ENCODE measurements around the gene VPS33B. TPM values are rescaled to one million over a fixed set of nuclear protein-coding genes. Genes with fewer than 3 reads are reported as not detected.

VPS33B gene
- total RNA-seq, 4 donors from 2014 or later: 6.7 to 18.7 (median 10.8) TPM

DNA sequence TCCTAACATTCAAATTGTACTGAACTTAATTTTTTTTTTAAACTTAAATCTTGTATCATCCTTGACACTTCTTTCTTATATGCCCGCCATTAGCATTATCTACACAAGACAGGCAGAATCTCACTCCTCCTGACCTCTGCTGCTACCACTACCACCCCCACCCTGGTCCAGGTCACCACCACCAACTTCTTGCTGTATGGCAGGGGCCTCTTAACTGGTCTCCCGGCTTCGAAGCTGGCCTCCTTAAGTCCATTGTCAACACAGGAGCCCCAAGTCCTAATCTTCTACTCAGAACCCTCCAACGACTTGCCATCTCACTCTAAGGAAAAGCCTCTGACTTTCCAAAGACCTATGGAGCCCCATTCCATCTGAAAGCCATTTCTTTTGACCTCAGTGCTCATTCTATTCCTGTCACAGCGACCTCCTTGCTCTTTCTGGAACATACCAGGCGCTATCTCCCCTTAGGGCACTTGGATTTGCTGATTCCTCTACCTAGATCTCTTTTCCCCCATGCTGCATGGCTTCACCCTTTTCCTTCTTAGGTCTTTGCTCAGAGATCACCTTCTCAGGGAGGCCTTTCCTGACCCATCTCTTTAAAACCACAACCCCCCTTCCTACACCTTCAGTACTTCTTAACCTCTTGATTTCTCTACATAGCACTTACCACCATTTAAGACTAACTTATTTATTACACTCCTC lies 30.7 kb downstream of the VPS33B start:
- Histone ChIP-seq H3K4me3 (no peak overlapping the region), H3K36me3 (no peaks in the 10 kb centered on the region), H3K27ac (no peak overlapping the region), H3K27me3 (no peaks in the 10 kb centered on the region), H3K4me1 (peaks cover 4 to 27% (median 12%) of the 10 kb centered on the region in 4 donors), H3K9me3 (no peaks in the 10 kb centered on the region)
- 87 to 94% methylated on average over 6 of the region's 6 CpGs for WGBS, 2 donors (ENCODE audit: low coverage in 1 of 2)
- intact Hi-C loops (cut with DNase I; ENCODE audit: low total_unique reads): no loop called here
- TF ChIP-seq POLR2AphosphoS5 (IDR thresholded peaks at IDR 0.05) (no peak), POLR2A (IDR thresholded peaks at IDR 0.05) (no peak), EP300 (IDR thresholded peaks at IDR 0.05; ENCODE audit: low read depth) (no peak)
- TF ChIP-seq, protein P1, sequence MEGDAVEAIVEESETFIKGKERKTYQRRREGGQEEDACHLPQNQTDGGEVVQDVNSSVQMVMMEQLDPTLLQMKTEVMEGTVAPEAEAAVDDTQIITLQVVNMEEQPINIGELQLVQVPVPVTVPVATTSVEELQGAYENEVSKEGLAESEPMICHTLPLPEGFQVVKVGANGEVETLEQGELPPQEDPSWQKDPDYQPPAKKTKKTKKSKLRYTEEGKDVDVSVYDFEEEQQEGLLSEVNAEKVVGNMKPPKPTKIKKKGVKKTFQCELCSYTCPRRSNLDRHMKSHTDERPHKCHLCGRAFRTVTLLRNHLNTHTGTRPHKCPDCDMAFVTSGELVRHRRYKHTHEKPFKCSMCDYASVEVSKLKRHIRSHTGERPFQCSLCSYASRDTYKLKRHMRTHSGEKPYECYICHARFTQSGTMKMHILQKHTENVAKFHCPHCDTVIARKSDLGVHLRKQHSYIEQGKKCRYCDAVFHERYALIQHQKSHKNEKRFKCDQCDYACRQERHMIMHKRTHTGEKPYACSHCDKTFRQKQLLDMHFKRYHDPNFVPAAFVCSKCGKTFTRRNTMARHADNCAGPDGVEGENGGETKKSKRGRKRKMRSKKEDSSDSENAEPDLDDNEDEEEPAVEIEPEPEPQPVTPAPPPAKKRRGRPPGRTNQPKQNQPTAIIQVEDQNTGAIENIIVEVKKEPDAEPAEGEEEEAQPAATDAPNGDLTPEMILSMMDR (IDR thresholded peaks at IDR 0.05): no peak
- DNase-seq: no peak
- in situ Hi-C loops (cut with MboI; ENCODE audit: low pct_ligation_motif_present in 1 of 4, low pct_unique_long_range_greater_than_20kb in 1 of 4, low sequenced_read_pairs in 3 of 4): no loop called here

- Histone ChIP-seq H3K9me3 (no peaks in the 10 kb centered on the region), H3K27me3 (no peaks in the 10 kb centered on the region), H3K4me3 (no peak overlapping the region), H3K36me3 (no peaks in the 10 kb centered on the region), H3K27ac (no peak overlapping the region), H3K4me1 (peaks cover 4 to 25% (median 11%) of the 10 kb centered on the region in 4 donors)
- 99 to 100% methylated on average over 4 of the region's 4 CpGs for WGBS, 2 donors (ENCODE audit: low coverage in 1 of 2)
- intact Hi-C loops (cut with DNase I; ENCODE audit: low total_unique reads) (no loop called here), in situ Hi-C loops (cut with MboI; ENCODE audit: low pct_ligation_motif_present in 1 of 4, low pct_unique_long_range_greater_than_20kb in 1 of 4, low sequenced_read_pairs in 3 of 4) (no loop called here)
- DNase-seq: no peak
- no peak for TF ChIP-seq POLR2AphosphoS5 (IDR thresholded peaks at IDR 0.05)
- TF ChIP-seq, protein P1 (IDR thresholded peaks at IDR 0.05): no peak
- no peak for TF ChIP-seq EP300 (IDR thresholded peaks at IDR 0.05; ENCODE audit: low read depth)
These were observed 31.9 kb downstream of the VPS33B start for GRCh38 chr15:90990446-90990845.

DNA sequence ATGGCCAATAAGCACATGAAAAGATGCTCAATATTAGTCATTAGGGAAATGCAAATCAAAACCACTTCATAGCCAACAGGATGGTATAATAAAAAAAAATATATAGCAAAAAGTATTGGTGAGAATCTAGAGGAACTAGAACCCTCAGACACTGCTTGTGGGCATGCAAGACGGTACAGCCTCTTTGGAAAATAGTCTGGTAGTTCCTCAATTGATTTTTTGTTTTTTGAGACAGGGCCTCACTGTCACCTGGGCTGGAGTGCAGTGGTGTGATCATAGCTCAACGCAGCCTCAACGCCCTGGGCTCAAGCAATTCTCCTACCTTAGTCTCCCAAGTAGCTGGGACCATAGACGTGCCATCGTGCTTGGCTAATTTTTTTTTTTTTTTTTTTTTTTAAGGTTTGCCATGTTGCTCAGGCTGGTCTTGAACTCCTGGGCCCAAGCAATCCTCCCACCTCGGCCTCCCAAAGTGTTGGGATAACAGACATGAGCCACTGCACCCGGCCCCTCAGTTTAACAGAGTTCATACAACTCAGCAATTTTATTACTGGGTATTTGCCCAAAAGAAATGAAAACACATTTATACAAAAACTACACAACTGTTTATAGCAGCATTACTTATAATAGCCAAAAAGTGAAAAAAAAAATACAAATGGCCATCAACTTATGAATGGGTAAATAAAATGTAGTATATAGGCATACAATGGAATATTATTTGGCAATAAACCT lies 33.2 kb downstream of the VPS33B start:
- no peak for DNase-seq
- Histone ChIP-seq H3K27me3 (no peaks in the 10 kb centered on the region), H3K4me1 (peaks cover 4 to 19% (median 5%) of the 10 kb centered on the region in 4 donors), H3K9me3 (no peaks in the 10 kb centered on the region), H3K27ac (no peak overlapping the region), H3K4me3 (no peak overlapping the region), H3K36me3 (no peaks in the 10 kb centered on the region)
- intact Hi-C loops (cut with DNase I; ENCODE audit: low total_unique reads): no loop called here
- TF ChIP-seq POLR2AphosphoS5 (IDR thresholded peaks at IDR 0.05): no peak
- no peak for TF ChIP-seq POLR2A (IDR thresholded peaks at IDR 0.05)
- TF ChIP-seq EP300 (IDR thresholded peaks at IDR 0.05; ENCODE audit: low read depth): no peak
- TF ChIP-seq, protein P1 (IDR thresholded peaks at IDR 0.05): no peak
- in situ Hi-C loops (cut with MboI; ENCODE audit: low pct_ligation_motif_present in 1 of 4, low pct_unique_long_range_greater_than_20kb in 1 of 4, low sequenced_read_pairs in 3 of 4): no loop called here
- WGBS, 2 donors (ENCODE audit: low coverage in 1 of 2): 78 to 81% methylated on average over 7 of the region's 7 CpGs

DNA sequence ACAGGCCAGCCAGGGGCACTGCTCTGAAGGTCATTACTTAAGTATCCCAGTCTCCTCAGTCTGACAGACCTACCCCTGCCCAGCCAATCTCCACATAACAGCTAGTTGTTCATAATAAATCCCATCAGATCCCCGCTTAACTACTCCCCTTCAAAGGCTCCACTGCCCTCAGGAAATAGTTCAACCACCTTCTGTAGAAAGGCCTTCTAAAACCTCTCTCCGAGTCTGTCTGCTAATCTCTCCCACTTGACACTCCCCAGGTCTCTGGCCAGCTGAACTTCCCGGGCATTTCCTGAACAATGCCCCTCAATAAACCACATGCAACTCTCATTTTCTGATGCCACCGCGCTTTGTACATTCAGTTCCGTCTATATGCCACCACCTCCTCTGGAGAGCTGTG lies 34.1 kb downstream of the VPS33B start:
- WGBS, 2 donors (ENCODE audit: low coverage in 1 of 2): 33 to 55% methylated on average over 1 to 6 of the region's 6 CpGs
- TF ChIP-seq POLR2A (IDR thresholded peaks at IDR 0.05) (no peak), POLR2AphosphoS5 (IDR thresholded peaks at IDR 0.05) (no peak), EP300 (IDR thresholded peaks at IDR 0.05; ENCODE audit: low read depth) (no peak)
- TF ChIP-seq, protein P1 (IDR thresholded peaks at IDR 0.05): no peak
- Histone ChIP-seq H3K27me3 (no peaks in the 10 kb centered on the region), H3K4me3 (no peak overlapping the region), H3K36me3 (no peaks in the 10 kb centered on the region), H3K27ac (peak overlapping the region in 1 of 4 donors; percentile 9), H3K9me3 (no peaks in the 10 kb centered on the region), H3K4me1 (peaks cover 0 to 13% (median 2%) of the 10 kb centered on the region in 4 donors)
- intact Hi-C loops (cut with DNase I; ENCODE audit: low total_unique reads) (no loop called here), in situ Hi-C loops (cut with MboI; ENCODE audit: low pct_ligation_motif_present in 1 of 4, low pct_unique_long_range_greater_than_20kb in 1 of 4, low sequenced_read_pairs in 3 of 4) (no loop called here)
- DNase-seq: no peak

Data from transverse colon (tissue), 4 donors.